ENCODE data around the gene MIEN1.

The MIEN1 gene

GRCh38 chr17:39730095-39730921 lies at the start of gene MIEN1:
MIEN1 (minus strand) TSS chr17:39730532; CDS start chr17:39730495, 37 bp downstream.
- Histone ChIP-seq H3K4me1 (ENCODE audit: control insufficient read depth, insufficient read depth, low read length, unreplicated experiment) (peaks cover 7% of the 10 kb centered on the region), H3K36me3 (ENCODE audit: insufficient read depth, low read length) (no peaks in the 10 kb centered on the region), H3K27ac (ENCODE audit: low read depth, low read length) (peak within 1 kb of the TSS; percentile 35; the same call in 1 of the 2 replicates), H3K27me3 (ENCODE audit: insufficient read depth, low read length) (no peaks in the 10 kb centered on the region), H3K4me3 (ENCODE audit: low read depth, low read length) (peak within 1 kb of the TSS; percentile 91), H3K79me2 (ENCODE audit: control insufficient read depth, insufficient read depth, low read length, unreplicated experiment) (no peaks in the 10 kb centered on the region), H2AFZ (ENCODE audit: low read length, unreplicated experiment) (peak within 1 kb of the TSS; percentile 90)

- no peaks in the 10 kb centered on the region for H3K36me3 ChIP-seq (ENCODE audit: insufficient read depth, low read length)
- no peak overlapping the region for H2AFZ ChIP-seq (ENCODE audit: low read length, unreplicated experiment)
- no peaks in the 10 kb centered on the region for H3K79me2 ChIP-seq (ENCODE audit: control insufficient read depth, insufficient read depth, low read length, unreplicated experiment)
- no peak overlapping the region for H3K4me3 ChIP-seq (ENCODE audit: low read depth, low read length)
- 0 out of 2 replicates have a peak, but pooled peaks cover 8% of the 10 kb centered on the region for H3K27me3 ChIP-seq (ENCODE audit: insufficient read depth, low read length)
- H3K27ac ChIP-seq (ENCODE audit: low read depth, low read length) = no peak overlapping the region
- peaks cover 17% of the 10 kb centered on the region for H3K4me1 ChIP-seq (ENCODE audit: control insufficient read depth, insufficient read depth, low read length, unreplicated experiment)
Measured at GRCh38 chr17:39777534-39778365, 47.4 kb upstream of the MIEN1 start.

- no peak overlapping the region for H3K4me3 ChIP-seq (ENCODE audit: low read depth, low read length)
- H3K27me3 ChIP-seq (ENCODE audit: insufficient read depth, low read length) = 0 out of 2 replicates have a peak, but pooled peaks cover 8% of the 10 kb centered on the region
- H3K79me2 ChIP-seq (ENCODE audit: control insufficient read depth, insufficient read depth, low read length, unreplicated experiment) = no peaks in the 10 kb centered on the region
- no peak overlapping the region for H2AFZ ChIP-seq (ENCODE audit: low read length, unreplicated experiment)
- H3K4me1 ChIP-seq (ENCODE audit: control insufficient read depth, insufficient read depth, low read length, unreplicated experiment) = peaks cover 2% of the 10 kb centered on the region
- no peak overlapping the region for H3K27ac ChIP-seq (ENCODE audit: low read depth, low read length)
- H3K36me3 ChIP-seq (ENCODE audit: insufficient read depth, low read length) = no peaks in the 10 kb centered on the region
Measured at GRCh38 chr17:39776252-39776651, 45.9 kb upstream of the MIEN1 start.

GRCh38 chr17:39775031-39775430 lies 44.7 kb upstream of the MIEN1 start:
- no peaks in the 10 kb centered on the region for H3K79me2 ChIP-seq (ENCODE audit: control insufficient read depth, insufficient read depth, low read length, unreplicated experiment)
- H3K27me3 ChIP-seq (ENCODE audit: insufficient read depth, low read length) = 0 out of 2 replicates have a peak, but pooled peaks cover 8% of the 10 kb centered on the region
- no peak overlapping the region for H2AFZ ChIP-seq (ENCODE audit: low read length, unreplicated experiment)
- no peak overlapping the region for H3K4me3 ChIP-seq (ENCODE audit: low read depth, low read length)
- H3K36me3 ChIP-seq (ENCODE audit: insufficient read depth, low read length) = no peaks in the 10 kb centered on the region
- H3K4me1 ChIP-seq (ENCODE audit: control insufficient read depth, insufficient read depth, low read length, unreplicated experiment) = no peaks in the 10 kb centered on the region
- no peak overlapping the region for H3K27ac ChIP-seq (ENCODE audit: low read depth, low read length)

- Histone ChIP-seq H2AFZ (ENCODE audit: low read length, unreplicated experiment) (no peak overlapping the region), H3K36me3 (ENCODE audit: insufficient read depth, low read length) (no peaks in the 10 kb centered on the region), H3K4me3 (ENCODE audit: low read depth, low read length) (no peak overlapping the region), H3K27ac (ENCODE audit: low read depth, low read length) (no peak overlapping the region), H3K4me1 (ENCODE audit: control insufficient read depth, insufficient read depth, low read length, unreplicated experiment) (no peaks in the 10 kb centered on the region), H3K27me3 (ENCODE audit: insufficient read depth, low read length) (0 out of 2 replicates have a peak, but pooled peaks cover 8% of the 10 kb centered on the region), H3K79me2 (ENCODE audit: control insufficient read depth, insufficient read depth, low read length, unreplicated experiment) (no peaks in the 10 kb centered on the region)
Measured at GRCh38 chr17:39774047-39774446, 43.7 kb upstream of the MIEN1 start.

GRCh38 chr17:39772987-39773934 lies 42.9 kb upstream of the MIEN1 start:
- Histone ChIP-seq H2AFZ (ENCODE audit: low read length, unreplicated experiment) (no peak overlapping the region), H3K79me2 (ENCODE audit: control insufficient read depth, insufficient read depth, low read length, unreplicated experiment) (no peaks in the 10 kb centered on the region), H3K4me3 (ENCODE audit: low read depth, low read length) (no peak overlapping the region), H3K27ac (ENCODE audit: low read depth, low read length) (no peak overlapping the region), H3K4me1 (ENCODE audit: control insufficient read depth, insufficient read depth, low read length, unreplicated experiment) (no peaks in the 10 kb centered on the region), H3K36me3 (ENCODE audit: insufficient read depth, low read length) (no peaks in the 10 kb centered on the region), H3K27me3 (ENCODE audit: insufficient read depth, low read length) (0 out of 2 replicates have a peak, but pooled peaks cover 8% of the 10 kb centered on the region)

GRCh38 chr17:39772415-39772814 lies 42.1 kb upstream of the MIEN1 start:
- Histone ChIP-seq H3K4me3 (ENCODE audit: low read depth, low read length) (no peak overlapping the region), H3K27me3 (ENCODE audit: insufficient read depth, low read length) (0 out of 2 replicates have a peak, but pooled peaks cover 8% of the 10 kb centered on the region), H3K79me2 (ENCODE audit: control insufficient read depth, insufficient read depth, low read length, unreplicated experiment) (no peaks in the 10 kb centered on the region), H2AFZ (ENCODE audit: low read length, unreplicated experiment) (no peak overlapping the region), H3K4me1 (ENCODE audit: control insufficient read depth, insufficient read depth, low read length, unreplicated experiment) (no peaks in the 10 kb centered on the region), H3K36me3 (ENCODE audit: insufficient read depth, low read length) (no peaks in the 10 kb centered on the region), H3K27ac (ENCODE audit: low read depth, low read length) (no peak overlapping the region)

GRCh38 chr17:39769974-39770587 lies 39.7 kb upstream of the MIEN1 start:
- H3K27ac ChIP-seq (ENCODE audit: low read depth, low read length) = no peak overlapping the region
- H3K4me1 ChIP-seq (ENCODE audit: control insufficient read depth, insufficient read depth, low read length, unreplicated experiment) = no peaks in the 10 kb centered on the region
- no peaks in the 10 kb centered on the region for H3K79me2 ChIP-seq (ENCODE audit: control insufficient read depth, insufficient read depth, low read length, unreplicated experiment)
- H3K4me3 ChIP-seq (ENCODE audit: low read depth, low read length) = no peak overlapping the region
- H3K36me3 ChIP-seq (ENCODE audit: insufficient read depth, low read length) = no peaks in the 10 kb centered on the region
- H3K27me3 ChIP-seq (ENCODE audit: insufficient read depth, low read length) = peaks cover 11% of the 10 kb centered on the region; the same call in 1 of the 2 replicates
- no peak overlapping the region for H2AFZ ChIP-seq (ENCODE audit: low read length, unreplicated experiment)

GRCh38 chr17:39767147-39767546 lies 36.8 kb upstream of the MIEN1 start:
- Histone ChIP-seq H3K4me1 (ENCODE audit: control insufficient read depth, insufficient read depth, low read length, unreplicated experiment) (peaks cover 4% of the 10 kb centered on the region), H3K27ac (ENCODE audit: low read depth, low read length) (no peak overlapping the region), H3K79me2 (ENCODE audit: control insufficient read depth, insufficient read depth, low read length, unreplicated experiment) (no peaks in the 10 kb centered on the region)

More at GRCh38 chr17:39767147-39767546, 36.8 kb upstream of the MIEN1 start:
- H2AFZ ChIP-seq (ENCODE audit: low read length, unreplicated experiment) = no peak overlapping the region
- H3K4me3 ChIP-seq (ENCODE audit: low read depth, low read length) = no peak overlapping the region
- no peaks in the 10 kb centered on the region for H3K36me3 ChIP-seq (ENCODE audit: insufficient read depth, low read length)
- peaks cover 3% of the 10 kb centered on the region; the same call in 1 of the 2 replicates for H3K27me3 ChIP-seq (ENCODE audit: insufficient read depth, low read length)
